ENCODE results near the gene CRCP.
"Not testable (repeated sequence)": the region's sequence is repeated elsewhere in the genome, so short reads cannot be mapped to it uniquely, and the experiment has no call there.

Gene CRCP

DNA sequence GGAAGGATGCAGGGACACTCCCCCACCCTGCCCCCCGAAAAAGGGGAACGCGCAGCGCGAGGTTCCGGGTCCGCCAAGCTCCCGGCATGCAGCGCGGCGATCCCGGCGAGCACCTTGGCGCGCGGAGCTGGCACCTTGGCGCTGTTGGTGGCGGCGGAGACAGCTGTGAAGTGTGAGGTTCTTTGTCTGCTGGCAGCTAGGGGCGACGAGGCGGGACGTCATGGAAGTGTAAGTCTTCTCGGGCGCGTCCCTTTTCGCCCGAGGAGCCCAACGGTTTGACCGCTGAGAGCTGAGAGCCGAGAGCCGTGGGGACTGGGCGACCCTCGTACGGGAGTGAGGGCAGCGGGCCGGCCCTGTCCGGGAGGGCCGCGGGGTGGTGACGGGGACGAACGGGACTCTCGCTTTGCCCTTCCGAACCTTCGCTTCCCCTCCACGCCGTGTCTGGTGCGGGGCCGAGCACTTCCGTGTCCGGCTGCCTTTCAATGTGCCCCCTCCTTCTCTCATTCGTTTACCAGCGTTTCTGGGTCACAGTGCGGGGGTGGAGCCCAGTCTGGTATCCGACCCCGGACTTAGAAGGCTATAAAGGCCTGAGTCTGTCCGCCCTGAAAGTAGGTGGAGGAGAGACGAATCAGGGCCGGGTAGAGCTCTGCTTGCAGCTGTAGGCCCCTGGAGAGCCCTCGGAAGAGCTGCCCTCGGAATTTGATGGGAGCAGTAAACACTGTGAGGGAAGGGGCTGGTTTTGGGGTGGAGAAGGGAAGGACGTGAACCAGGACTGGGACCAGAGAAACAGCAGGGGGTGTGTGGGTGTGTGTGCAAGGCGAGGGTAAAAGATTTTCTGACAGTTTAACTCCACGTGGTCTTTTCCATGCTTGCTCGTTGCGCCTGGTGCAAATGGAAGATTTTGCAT lies at the start of gene CRCP:
TSS of gene CRCP (plus strand) at position 105 of the 907 bp plus-strand sequence. CDS start at position 221, 116 bp downstream.
- Histone ChIP-seq H3K4me3 (ENCODE audit: low read depth, low read length) (peak within 1 kb of the TSS; percentile 85), H3K27ac (peak within 1 kb of the TSS; percentile 90), H3K36me3 (replicated peaks) (peaks cover 2% of the 10 kb centered on the region), H3K27me3 (replicated peaks) (no peaks in the 10 kb centered on the region)
- in situ Hi-C loops (cut with HindIII; ENCODE audit: low pct_ligation_motif_present, low sequenced_read_pairs), result no loop called here
- TF ChIP-seq, protein P1, sequence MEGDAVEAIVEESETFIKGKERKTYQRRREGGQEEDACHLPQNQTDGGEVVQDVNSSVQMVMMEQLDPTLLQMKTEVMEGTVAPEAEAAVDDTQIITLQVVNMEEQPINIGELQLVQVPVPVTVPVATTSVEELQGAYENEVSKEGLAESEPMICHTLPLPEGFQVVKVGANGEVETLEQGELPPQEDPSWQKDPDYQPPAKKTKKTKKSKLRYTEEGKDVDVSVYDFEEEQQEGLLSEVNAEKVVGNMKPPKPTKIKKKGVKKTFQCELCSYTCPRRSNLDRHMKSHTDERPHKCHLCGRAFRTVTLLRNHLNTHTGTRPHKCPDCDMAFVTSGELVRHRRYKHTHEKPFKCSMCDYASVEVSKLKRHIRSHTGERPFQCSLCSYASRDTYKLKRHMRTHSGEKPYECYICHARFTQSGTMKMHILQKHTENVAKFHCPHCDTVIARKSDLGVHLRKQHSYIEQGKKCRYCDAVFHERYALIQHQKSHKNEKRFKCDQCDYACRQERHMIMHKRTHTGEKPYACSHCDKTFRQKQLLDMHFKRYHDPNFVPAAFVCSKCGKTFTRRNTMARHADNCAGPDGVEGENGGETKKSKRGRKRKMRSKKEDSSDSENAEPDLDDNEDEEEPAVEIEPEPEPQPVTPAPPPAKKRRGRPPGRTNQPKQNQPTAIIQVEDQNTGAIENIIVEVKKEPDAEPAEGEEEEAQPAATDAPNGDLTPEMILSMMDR (IDR thresholded peaks at IDR 0.05; ENCODE audit: low read depth, low read length, missing control alignments), result peak; percentile 72
- peak; percentile 79 for DNase-seq

DNA sequence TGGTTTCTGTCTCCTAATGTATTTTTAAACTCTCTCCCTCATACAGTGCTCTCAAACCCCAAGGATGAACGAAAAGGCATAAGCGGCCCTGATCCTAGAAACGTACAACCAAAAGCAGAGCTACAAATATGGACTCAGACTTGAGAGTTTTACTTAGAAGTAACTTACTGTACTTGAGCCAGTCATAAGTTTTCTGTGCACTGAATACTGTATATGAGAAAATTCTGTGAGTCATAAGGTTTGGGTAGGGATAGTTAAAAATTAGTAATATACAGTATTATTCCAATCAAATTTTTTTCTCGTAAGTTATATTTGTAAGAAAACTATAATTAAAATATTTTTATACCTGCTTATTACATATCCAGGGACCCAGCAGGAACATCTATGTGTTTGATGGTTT lies 44.9 kb upstream of the CRCP start:
- in situ Hi-C loops (cut with HindIII; ENCODE audit: low pct_ligation_motif_present, low sequenced_read_pairs), result no loop called here
- Histone ChIP-seq H3K4me3 (ENCODE audit: low read depth, low read length) (no peak overlapping the region), H3K36me3 (replicated peaks) (no peaks in the 10 kb centered on the region), H3K27me3 (replicated peaks) (no peaks in the 10 kb centered on the region), H3K27ac (no peak overlapping the region)
- DNase-seq, result no peak
- TF ChIP-seq, protein P1 (IDR thresholded peaks at IDR 0.05; ENCODE audit: low read depth, low read length, missing control alignments), result no peak

DNA sequence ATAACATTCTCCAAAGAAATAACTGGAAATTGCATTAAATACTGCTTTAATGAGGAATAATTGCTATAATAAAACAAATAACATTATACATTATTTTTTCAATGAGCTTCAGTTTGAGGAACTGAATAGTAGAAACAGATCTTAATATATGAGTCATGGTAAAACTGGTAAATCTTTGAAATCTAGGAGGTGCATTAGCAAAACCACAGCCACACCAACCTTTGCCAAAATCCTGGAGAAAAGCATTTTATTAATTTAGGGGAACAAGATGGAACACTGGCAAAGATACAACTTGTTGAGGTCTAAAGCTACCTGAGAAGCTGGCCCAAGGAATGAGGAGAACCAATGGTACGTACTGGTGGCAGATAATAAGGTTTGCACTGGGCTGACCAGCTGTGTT lies 44.4 kb upstream of the CRCP start:
- Histone ChIP-seq H3K4me3 (ENCODE audit: low read depth, low read length) (no peak overlapping the region), H3K27me3 (replicated peaks) (no peaks in the 10 kb centered on the region), H3K36me3 (replicated peaks) (no peaks in the 10 kb centered on the region), H3K27ac (no peak overlapping the region)
- TF ChIP-seq, protein P1 (IDR thresholded peaks at IDR 0.05; ENCODE audit: low read depth, low read length, missing control alignments), result no peak
- in situ Hi-C loops (cut with HindIII; ENCODE audit: low pct_ligation_motif_present, low sequenced_read_pairs), result no loop called here
- no peak for DNase-seq

DNA sequence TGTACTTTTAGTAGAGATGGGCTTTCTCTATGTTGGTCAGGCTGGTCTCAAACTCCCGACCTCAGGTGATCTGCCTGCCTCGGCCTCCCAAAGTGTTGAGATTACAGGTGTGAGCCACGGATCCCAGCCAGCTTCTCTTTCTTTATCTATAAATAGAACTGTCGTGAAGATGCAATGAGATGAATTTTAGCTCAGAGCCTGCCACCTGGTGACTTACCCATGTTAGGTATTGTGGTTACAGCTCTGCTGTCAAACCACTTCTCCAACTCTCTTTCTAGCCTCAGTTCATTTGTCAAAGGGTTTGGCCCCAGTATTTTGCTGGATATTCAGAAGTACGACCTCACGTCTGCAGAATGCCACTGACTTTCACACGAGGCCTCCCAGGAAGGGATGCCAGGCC lies 42.4 kb upstream of the CRCP start:
- H3K27me3 ChIP-seq (replicated peaks); in situ Hi-C loops (cut with HindIII; ENCODE audit: low pct_ligation_motif_present, low sequenced_read_pairs); H3K27ac ChIP-seq; DNase-seq; H3K4me3 ChIP-seq (ENCODE audit: low read depth, low read length); H3K36me3 ChIP-seq (replicated peaks): not testable (repeated sequence)
- TF ChIP-seq, protein P1 (IDR thresholded peaks at IDR 0.05; ENCODE audit: low read depth, low read length, missing control alignments), result peak; percentile 4

DNA sequence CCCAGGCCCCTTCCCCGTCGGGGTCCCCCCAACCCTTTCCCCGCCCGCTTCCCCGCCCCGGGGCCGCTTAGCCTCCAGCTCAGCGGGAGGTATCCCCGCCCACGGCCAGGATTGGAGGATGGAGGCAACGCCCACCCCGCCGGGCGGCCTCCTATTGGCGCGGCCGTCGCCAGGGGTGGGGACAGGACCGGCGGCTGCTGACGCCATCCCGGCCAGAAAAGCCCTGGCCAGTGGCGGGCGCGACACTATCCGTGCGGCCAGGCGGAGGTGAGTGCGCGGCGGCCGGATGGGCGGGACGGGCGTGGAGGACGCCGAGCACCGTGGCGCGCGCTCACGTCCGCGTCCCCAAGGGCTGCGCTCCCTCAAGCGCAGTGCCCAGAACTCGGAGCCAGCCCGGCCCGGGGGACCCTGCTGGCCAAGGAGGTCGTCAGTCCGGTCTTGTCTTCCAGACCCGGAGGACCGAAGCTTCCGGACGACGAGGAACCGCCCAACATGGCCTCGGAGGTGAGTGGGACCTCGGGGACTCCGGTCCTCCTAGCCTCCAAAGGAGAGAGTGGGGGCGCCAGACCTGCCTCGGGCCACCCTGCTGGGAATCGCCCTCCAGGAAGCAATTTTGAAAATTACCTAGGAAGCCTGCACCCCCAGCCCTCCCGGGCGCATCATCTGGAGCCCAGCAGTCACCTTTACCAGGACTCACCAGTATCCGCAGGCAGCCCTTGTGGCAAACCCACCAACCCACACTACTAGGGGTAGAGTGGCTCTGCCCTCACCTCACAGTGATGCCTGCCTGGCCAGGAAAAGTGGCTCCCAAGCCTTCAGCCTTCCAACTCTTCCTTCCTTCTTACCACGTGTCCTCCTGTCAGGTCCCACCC lies 38.8 kb upstream of the CRCP start, which contains the start of gene ASL:
TSS of gene ASL (plus strand) at position 230 of the 872 bp plus-strand sequence. CDS start at position 493, 263 bp downstream.
- peak within 1 kb of the TSS; percentile 90 for H3K4me3 ChIP-seq (ENCODE audit: low read depth, low read length)
- no peaks in the 10 kb centered on the region for H3K27me3 ChIP-seq (replicated peaks)
- H3K27ac ChIP-seq, result peak within 1 kb of the TSS; percentile 20
- DNase-seq, result peak; percentile 80
- TF ChIP-seq, protein P1 (IDR thresholded peaks at IDR 0.05; ENCODE audit: low read depth, low read length, missing control alignments), result peak; percentile 11
- in situ Hi-C loops (cut with HindIII; ENCODE audit: low pct_ligation_motif_present, low sequenced_read_pairs), result no loop called here
- no peaks in the 10 kb centered on the region for H3K36me3 ChIP-seq (replicated peaks)
